Liver (tissue), 9 donors: ENCODE data around the gene SLX4. TPM values are rescaled to one million over a fixed set of nuclear protein-coding genes. Genes with fewer than 3 reads are reported as not detected.
A peak's percentile ranks its signal among the peaks of the same experiment; 100 is the strongest.

Source experiments
- DNase-seq: peaks from one replicate; pipeline ENCODE4 v3.0.0-alpha.2; 2017; ENCODE audit warnings: low spot score
- H3K27ac ChIP-seq, 2 donors: one replicate each; pipeline ENCODE4 v1.7.0; 2013; ENCODE audit warnings: inconsistent platforms in 2 of 2, low read length in 2 of 2, control low read depth in 1 of 2, low read depth in 1 of 2, mild to moderate bottlenecking in 1 of 2
- H3K27me3 ChIP-seq, 4 donors: one replicate each; pipeline versions ENCODE4 v1.6.1 to v1.7.0; 2013; ENCODE audit warnings: low read length in 3 of 4, inconsistent platforms in 1 of 4, mild to moderate bottlenecking in 1 of 4, moderate library complexity in 1 of 4; ENCODE audit not compliant: control insufficient read depth in 4 of 4, insufficient read depth in 4 of 4
- H3K36me3 ChIP-seq, 4 donors: one replicate each; pipeline versions ENCODE4 v1.6.1 to v1.7.0; 2013; ENCODE audit warnings: low read length in 3 of 4, mild to moderate bottlenecking in 3 of 4, low read depth in 1 of 4, moderate library complexity in 1 of 4; ENCODE audit not compliant: control insufficient read depth in 4 of 4, insufficient read depth in 3 of 4
- H3K4me1 ChIP-seq, 4 donors: one replicate each; pipeline versions ENCODE4 v1.6.1 to v1.7.0; 2013; ENCODE audit warnings: low read length in 3 of 4, mild to moderate bottlenecking in 3 of 4, moderate library complexity in 1 of 4; ENCODE audit not compliant: control insufficient read depth in 4 of 4, insufficient read depth in 4 of 4
- H3K4me3 ChIP-seq, 3 donors: one replicate each; pipeline versions ENCODE4 v1.6.1 to v1.7.0; 2013; ENCODE audit warnings: low read length in 3 of 3, control low read depth in 1 of 3, low read depth in 1 of 3, mild to moderate bottlenecking in 1 of 3
- H3K9ac ChIP-seq, 2 donors: one replicate each; pipeline ENCODE4 v1.7.0; 2013; ENCODE audit warnings: low read length in 2 of 2, mild to moderate bottlenecking in 2 of 2, moderate library complexity in 2 of 2, control low read depth in 1 of 2, low read depth in 1 of 2
- H3K9me3 ChIP-seq, 4 donors: one replicate each; pipeline versions ENCODE4 v1.6.1 to v1.7.0; 2013; ENCODE audit warnings: low read length in 3 of 4; ENCODE audit not compliant: control insufficient read depth in 4 of 4
- ATF3 ChIP-seq: IDR thresholded peaks from 2 replicates; pipeline ENCODE4 v1.6.1; 2016; ENCODE audit warnings: antibody characterized with exemption
- FOXA1 ChIP-seq: IDR thresholded peaks from 2 replicates; pipeline ENCODE4 v1.6.1; 2016; ENCODE audit warnings: antibody characterized with exemption
- JUND ChIP-seq, 2 donors: IDR thresholded peaks; 2 replicates each; pipeline ENCODE4 v1.6.1; 2016; ENCODE audit warnings: antibody characterized with exemption in 2 of 2
- NR2F2 ChIP-seq: IDR thresholded peaks from 2 replicates; pipeline ENCODE4 v1.6.1; 2016; ENCODE audit warnings: antibody characterized with exemption
- RAD21 ChIP-seq, 2 donors: IDR thresholded peaks; 2 replicates each; pipeline ENCODE4 v1.6.1; 2016; ENCODE audit warnings: antibody characterized with exemption in 2 of 2, mild to moderate bottlenecking in 2 of 2
- REST ChIP-seq: IDR thresholded peaks from 2 replicates; pipeline ENCODE4 v1.6.1; 2016; ENCODE audit warnings: antibody characterized with exemption, mild to moderate bottlenecking
- WGBS: extraction: QIAGEN DNeasy Blood & Tissue Kit; methylation state at CpG from one replicate; pipeline ENCODE4 v1.1.7; 2013; 5-methylcytosine and 5-hydroxymethylcytosine counted together
- polyA plus RNA-seq, 2 donors: library from polyadenylated mRNA; stranded (reverse) in 1 of 2; unstranded in 1 of 2; fragments of 200-250 nt in 1 of 2; fragments of >200 nt in 1 of 2; fragmentation: Nextera tagmentation in 1 of 2; extraction: Ambion mirVana in 1 of 2; gene quantifications; one replicate each; pipeline versions ENCODE4 v1.2.1 to v1.2.3, GENCODE V29; 2013 to 2015
- total RNA-seq, 2 donors: library from RNA; depleted of rRNA; stranded (reverse); fragments of >200 nt; gene quantifications; one replicate each; pipeline ENCODE4 v1.2.3, GENCODE V29; 2014
- donor health status: healthy.
- donor health status: healthy.
- donor health status: healthy.
- donor health status: healthy.
- donor health status: healthy.

SLX4 gene
- total and polyA plus RNA-seq, 4 donors, result 0.32 to 4.9 (median 1.3) TPM

GRCh38 chr16:3579776-3580175 lies 31.6 kb downstream of the SLX4 start:
- H3K27ac ChIP-seq, result no peak overlapping the region
- peaks cover 0 to 2% (median 0%) of the 10 kb centered on the region in 4 donors for H3K27me3 ChIP-seq
- no peak overlapping the region for H3K4me3 ChIP-seq
- H3K9ac ChIP-seq, result no peak overlapping the region
- TF ChIP-seq REST (no peak), JUND (IDR thresholded peaks at IDR 0.05) (no peak), FOXA1 (no peak), RAD21 (IDR thresholded peaks at IDR 0.05) (no peak)
- DNase-seq, result no peak
- H3K9me3 ChIP-seq, result no peaks in the 10 kb centered on the region
- peaks cover 0 to 2% (median 0%) of the 10 kb centered on the region in 4 donors for H3K4me1 ChIP-seq
- 97% methylated on average over 7 of the region's 7 CpGs for WGBS
- H3K36me3 ChIP-seq, result peaks cover 0 to 7% (median 1%) of the 10 kb centered on the region in 4 donors

GRCh38 chr16:3578610-3579551 lies 32.5 kb downstream of the SLX4 start:
- DNase-seq, result no peak
- 52% methylated on average over 20 of the region's 20 CpGs for WGBS
- Histone ChIP-seq H3K27ac (peak overlapping the region in 1 of 2 donors; percentile 1), H3K9ac (no peak overlapping the region), H3K9me3 (no peaks in the 10 kb centered on the region), H3K4me1 (peaks cover 0 to 2% (median 0%) of the 10 kb centered on the region in 4 donors), H3K36me3 (peaks cover 0 to 7% (median 1%) of the 10 kb centered on the region in 4 donors), H3K4me3 (no peak overlapping the region), H3K27me3 (peaks cover 0 to 2% (median 0%) of the 10 kb centered on the region in 4 donors)
- no peak for TF ChIP-seq REST
- TF ChIP-seq ATF3, result no peak

GRCh38 chr16:3578121-3578520 lies 33.3 kb downstream of the SLX4 start:
- H3K27ac ChIP-seq, result no peak overlapping the region
- WGBS, result 79% methylated on average over 8 of the region's 8 CpGs
- H3K27me3 ChIP-seq, result peaks cover 0 to 2% (median 0%) of the 10 kb centered on the region in 4 donors
- H3K4me3 ChIP-seq, result no peak overlapping the region
- DNase-seq, result no peak
- H3K4me1 ChIP-seq, result peaks cover 0 to 2% (median 0%) of the 10 kb centered on the region in 4 donors
- TF ChIP-seq NR2F2 (no peak), FOXA1 (no peak)
- no peak overlapping the region for H3K9ac ChIP-seq
- peaks cover 0 to 4% (median 1%) of the 10 kb centered on the region in 4 donors for H3K36me3 ChIP-seq
- no peaks in the 10 kb centered on the region for H3K9me3 ChIP-seq
